IMR-90 (cell line): ENCODE data around the gene NRARP. TPM values are rescaled to one million over a fixed set of nuclear protein-coding genes. Genes with fewer than 3 reads are reported as not detected.
A peak's percentile ranks its signal among the peaks of the same experiment; 100 is the strongest.

Source experiments
- ATAC-seq: fragments of 200-7000 bp; cut with Tn5 transposase; 2 replicates; pipeline ENCODE4 v1.9.1; 2020; ENCODE audit warnings: low read depth, mild to moderate bottlenecking, moderate library complexity
- BruUV-seq: library from RNA; stranded (reverse); fragments of 400-500 nt; replicated peaks from 2 replicates; lab custom pipeline; 2021; lab: Mats Ljungman, UMichigan
- CTCF ChIA-PET: fragments of 300-600 bp; formaldehyde crosslinking; extraction: SDS; loops from one replicate; lab custom pipeline; 2021; ENCODE audit warnings: antibody characterized with exemption; lab: Yijun Ruan, JAX
- POLR2A ChIA-PET: fragments of 300-600 bp; sonication (Branson Sonifier 250); formaldehyde crosslinking; loops from one replicate; lab custom pipeline; 2022; ENCODE audit warnings: antibody characterized with exemption; ENCODE audit not compliant: unreplicated experiment; lab: Charles Lee
- DNase-seq: peaks from one replicate; pipeline ENCODE4 v3.0.0; 2013
- H2AFZ ChIP-seq: replicated peaks from 2 replicates; pipeline ENCODE3; 2013; ENCODE audit warnings: low read length, mild to moderate bottlenecking; ENCODE audit not compliant: poor library complexity
- H2AK5ac ChIP-seq: 2 replicates; pipeline ENCODE4 v1.6.1; 2013; ENCODE audit warnings: low read depth, low read length, inconsistent platforms
- H2AK9ac ChIP-seq: replicated peaks from 2 replicates; pipeline ENCODE3; 2013; ENCODE audit warnings: mild to moderate bottlenecking, low read depth, low read length, moderate library complexity; ENCODE audit not compliant: poor library complexity
- H2BK120ac ChIP-seq: 2 replicates; pipeline ENCODE4 v1.6.1; 2013; ENCODE audit warnings: low read depth, low read length, inconsistent platforms
- H2BK15ac ChIP-seq: 3 replicates; pipeline ENCODE4 v1.6.1; 2013; ENCODE audit warnings: low read depth, low read length, inconsistent platforms
- H2BK20ac ChIP-seq: 2 replicates; pipeline ENCODE4 v1.6.1; 2013; ENCODE audit warnings: low read depth, mild to moderate bottlenecking, inconsistent platforms, low read length, moderate library complexity
- H2BK5ac ChIP-seq: 2 replicates; pipeline ENCODE4 v1.6.1; 2013; ENCODE audit warnings: mild to moderate bottlenecking, low read depth, low read length, inconsistent platforms; ENCODE audit not compliant: poor library complexity, severe bottlenecking
- H3K14ac ChIP-seq: replicated peaks from 2 replicates; pipeline ENCODE4 v1.6.1; 2013; ENCODE audit warnings: low read depth, low read length, inconsistent platforms
- H3K18ac ChIP-seq: 2 replicates; pipeline ENCODE4 v1.6.1; 2013; ENCODE audit warnings: low read depth, low read length, control low read depth
- H3K23ac ChIP-seq: 2 replicates; pipeline ENCODE4 v1.6.1; 2013; ENCODE audit warnings: low read depth, low read length, inconsistent platforms
- H3K27ac ChIP-seq: 2 replicates; pipeline ENCODE4 v1.5.1; 2013; ENCODE audit warnings: mild to moderate bottlenecking, control low read depth, low read length; ENCODE audit not compliant: insufficient read depth
- H3K27me3 ChIP-seq: 2 replicates; pipeline ENCODE4 v1.6.1; 2013; ENCODE audit warnings: low read length; ENCODE audit not compliant: control insufficient read depth, insufficient read depth
- H3K36me3 ChIP-seq: 2 replicates; pipeline ENCODE4 v1.6.1; 2013; ENCODE audit warnings: low read length, mixed read lengths; ENCODE audit not compliant: control insufficient read depth, insufficient read depth
- H3K4ac ChIP-seq: 2 replicates; pipeline ENCODE4 v1.6.1; 2013; ENCODE audit warnings: low read depth, low read length, inconsistent platforms
- H3K4me1 ChIP-seq: 2 replicates; pipeline ENCODE4 v1.6.1; 2013; ENCODE audit warnings: low read length, mixed read lengths; ENCODE audit not compliant: control insufficient read depth, insufficient read depth
- H3K4me2 ChIP-seq: 2 replicates; pipeline ENCODE4 v1.6.1; 2013; ENCODE audit warnings: low read depth, mild to moderate bottlenecking, control low read depth, low read length, moderate library complexity
- H3K4me3 ChIP-seq: 2 replicates; pipeline ENCODE4 v1.5.1; 2013; ENCODE audit warnings: low read depth, mild to moderate bottlenecking, control low read depth, low read length, moderate library complexity; ENCODE audit not compliant: insufficient read depth
- H3K56ac ChIP-seq: 2 replicates; pipeline ENCODE4 v1.6.1; 2013; ENCODE audit warnings: low read length, inconsistent platforms; ENCODE audit not compliant: insufficient read depth; ENCODE audit errors: extremely low read depth
- H3K79me1 ChIP-seq, 2 experiments: 2 replicates each; pipeline ENCODE4 v1.6.1; 2013; ENCODE audit warnings: low read length in 2 of 2, inconsistent platforms in 1 of 2, low read depth in 1 of 2
- H3K9ac ChIP-seq: 2 replicates; pipeline ENCODE4 v1.6.1; 2013; ENCODE audit warnings: low read depth, low read length, control low read depth
- H3K9me1 ChIP-seq: 2 replicates; pipeline ENCODE4 v1.6.1; 2013; ENCODE audit warnings: low read length, inconsistent platforms; ENCODE audit not compliant: insufficient read depth
- H3K9me3 ChIP-seq: 2 replicates; pipeline ENCODE4 v1.6.1; 2013; ENCODE audit warnings: low read length; ENCODE audit not compliant: control insufficient read depth, insufficient read depth
- H4K20me1 ChIP-seq: 2 replicates; pipeline ENCODE4 v1.6.1; 2013; ENCODE audit warnings: low read length, inconsistent platforms; ENCODE audit not compliant: insufficient read depth
- H4K5ac ChIP-seq: 2 replicates; pipeline ENCODE4 v1.6.1; 2013; ENCODE audit warnings: mild to moderate bottlenecking, low read depth, low read length, control low read depth
- H4K8ac ChIP-seq, 2 experiments: 2 replicates each; pipeline ENCODE4 v1.6.1; 2013; ENCODE audit warnings: low read depth in 2 of 2, low read length in 2 of 2, control low read depth in 1 of 2, inconsistent platforms in 1 of 2
- H4K91ac ChIP-seq: 2 replicates; pipeline ENCODE4 v1.6.1; 2013; ENCODE audit warnings: low read depth, low read length, inconsistent platforms; ENCODE audit not compliant: insufficient read depth
- BHLHE40 ChIP-seq: fragments of 150-350 bp; IDR thresholded peaks from 2 replicates; pipeline ENCODE4 v1.6.1; 2016; ENCODE audit warnings: mild to moderate bottlenecking, low read depth, low read length
- CEBPB ChIP-seq: IDR thresholded peaks from 2 replicates; pipeline ENCODE4 v1.6.1; 2012; ENCODE audit warnings: low read depth, low read length, improper control_type of control experiment
- CHD1 ChIP-seq: IDR thresholded peaks from 2 replicates; pipeline ENCODE4 v1.6.1; 2012; ENCODE audit warnings: low read depth, low read length, improper control_type of control experiment
- FOS ChIP-seq: fragments of 150-350 bp; IDR thresholded peaks from 2 replicates; pipeline ENCODE4 v1.6.1; 2016; ENCODE audit warnings: low read depth, low read length
- MAFK ChIP-seq: IDR thresholded peaks from 2 replicates; pipeline ENCODE4 v1.6.1; 2012; ENCODE audit warnings: low read depth, low read length, improper control_type of control experiment
- RCOR1 ChIP-seq: IDR thresholded peaks from 2 replicates; pipeline ENCODE4 v1.6.1; 2012; ENCODE audit warnings: mild to moderate bottlenecking, low read length, improper control_type of control experiment; ENCODE audit not compliant: insufficient replicate concordance
- SMC3 ChIP-seq: fragments of 150-350 bp; IDR thresholded peaks from 2 replicates; pipeline ENCODE4 v1.6.1; 2016; ENCODE audit warnings: low read depth, mild to moderate bottlenecking, antibody characterized with exemption, low read length, moderate library complexity
- WGBS, 2 experiments: methylation state at CpG; one replicate each; pipeline versions ENCODE4 v1.1.5 to v1.1.7; 2013; ENCODE audit warnings: missing lambda C conversion rate in 2 of 2; ENCODE audit not compliant: insufficient read length in 1 of 2; ENCODE audit errors: extremely low coverage in 2 of 2; 5-methylcytosine and 5-hydroxymethylcytosine counted together
- dilution Hi-C: fragments of 300-500 bp; cut with HindIII; formaldehyde crosslinking; loops from one replicate; pipeline ENCODE4 v1.14.3; 2018; ENCODE audit warnings: low sequenced_read_pairs; ENCODE audit not compliant: unreplicated experiment
- in situ Hi-C: fragments of 300-500 bp; cut with MboI; formaldehyde crosslinking; loops from 3 replicates; pipeline ENCODE4 v1.14.3; 2019; ENCODE audit warnings: low sequenced_read_pairs, inconsistent platforms, mixed read lengths
- intact Hi-C: fragments of 100-400 bp; cut with micrococcal nuclease; formaldehyde crosslinking; loops from 2 replicates; pipeline ENCODE4 v1.10.0; 2022
- polyA plus RNA-seq, 3 experiments: library from polyadenylated mRNA; depleted of rRNA; stranded (reverse); fragments of >200 nt; gene quantifications; 2 replicates each; pipeline ENCODE4 v1.2.3, GENCODE V29; 2012; ENCODE audit warnings: low replicate concordance in 1 of 3
- total RNA-seq: library from RNA; depleted of rRNA; stranded (reverse); fragments of >200 nt; gene quantifications from 2 replicates; pipeline ENCODE4 v1.2.3, GENCODE V29; 2012
- TF ChIP-seq, protein P1 (sequence below): fragments of 150-350 bp; IDR thresholded peaks from 2 replicates; pipeline ENCODE4 v1.6.1; 2017; ENCODE audit warnings: mild to moderate bottlenecking, antibody characterized with exemption, low read length, low read depth

Gene NRARP
- total and polyA plus RNA-seq, 2 of the 4 experiments (the other 2 are of a cell fraction): 0.15 TPM; not detected in 1

DNA sequence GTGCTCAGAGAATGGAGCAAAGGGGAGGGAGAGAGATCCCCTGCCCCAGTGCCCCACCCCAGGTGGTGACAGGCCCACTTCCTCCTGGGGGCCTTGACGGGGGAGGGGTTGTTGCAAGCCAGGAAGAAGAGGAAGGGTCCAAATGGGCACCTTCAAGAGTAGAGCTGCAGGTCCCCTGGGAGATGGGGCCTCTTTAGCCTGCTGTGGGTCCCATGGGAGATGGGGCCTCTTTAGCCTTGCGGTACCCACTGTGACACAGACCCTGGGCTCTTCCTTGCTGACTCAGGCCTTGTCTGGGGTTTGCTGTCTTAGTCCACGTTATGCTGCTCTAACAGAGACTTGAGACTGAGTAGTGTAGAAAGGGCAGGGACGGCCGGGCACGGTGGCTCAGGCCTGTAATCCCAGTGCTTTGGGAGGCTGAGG lies 34.1 kb downstream of the NRARP start:
- peak; percentile 15 for DNase-seq
- CTCF ChIA-PET: no interaction called here
- intact Hi-C loops: no loop called here

More for the DNA sequence above, 34.1 kb downstream of the NRARP start:
- in situ Hi-C loops (no loop called here), dilution Hi-C loops (no loop called here)
- H4K8ac ChIP-seq: no peak overlapping the region
- peak; percentile 7; the same call in 1 of the 2 replicates for ATAC-seq
- H2AK9ac ChIP-seq: no peak overlapping the region
- H3K4ac ChIP-seq: peak overlapping the region; percentile 16; the same call in 1 of the 2 replicates
- no peak overlapping the region for H4K91ac ChIP-seq
- BruUV-seq: no TSS peak
- no peak overlapping the region for H2BK5ac ChIP-seq
- no peak overlapping the region for H2BK15ac ChIP-seq
- H3K18ac ChIP-seq: no peak overlapping the region
- no peak overlapping the region for H3K27ac ChIP-seq
- no peak overlapping the region for H3K14ac ChIP-seq
- peak overlapping the region; percentile 8; the same call in 1 of the 2 replicates for H2AK5ac ChIP-seq
- H3K4me2 ChIP-seq: no peak overlapping the region
- H3K4me3 ChIP-seq: no peak overlapping the region
- WGBS, 2 experiments: no CpG with 5 or more reads among the region's 6 CpGs
- H2BK20ac ChIP-seq: no peak overlapping the region
- no peak for TF ChIP-seq FOS
- no peak for TF ChIP-seq BHLHE40
- TF ChIP-seq CEBPB: no peak
- no peak for TF ChIP-seq SMC3
- TF ChIP-seq, protein P1, sequence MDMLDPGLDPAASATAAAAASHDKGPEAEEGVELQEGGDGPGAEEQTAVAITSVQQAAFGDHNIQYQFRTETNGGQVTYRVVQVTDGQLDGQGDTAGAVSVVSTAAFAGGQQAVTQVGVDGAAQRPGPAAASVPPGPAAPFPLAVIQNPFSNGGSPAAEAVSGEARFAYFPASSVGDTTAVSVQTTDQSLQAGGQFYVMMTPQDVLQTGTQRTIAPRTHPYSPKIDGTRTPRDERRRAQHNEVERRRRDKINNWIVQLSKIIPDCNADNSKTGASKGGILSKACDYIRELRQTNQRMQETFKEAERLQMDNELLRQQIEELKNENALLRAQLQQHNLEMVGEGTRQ: no peak
- peak; percentile 33 for TF ChIP-seq MAFK
- no peak for TF ChIP-seq CHD1
- TF ChIP-seq RCOR1: no peak
- H3K79me1 ChIP-seq: peaks cover 11 to 61% of the 10 kb centered on the region in 2 experiments; a peak in 3 of 4 replicates
- H3K36me3 ChIP-seq: peaks cover 62% of the 10 kb centered on the region
- peaks cover 12% of the 10 kb centered on the region for H3K4me1 ChIP-seq
- POLR2A ChIA-PET: no interaction called here
- no peaks in the 10 kb centered on the region for H3K9me3 ChIP-seq
- no peak overlapping the region for H2BK120ac ChIP-seq
- no peak overlapping the region for H4K5ac ChIP-seq
- H3K9me1 ChIP-seq: peaks cover 14% of the 10 kb centered on the region
- H3K23ac ChIP-seq: no peak overlapping the region
- H2AFZ ChIP-seq: no peak overlapping the region
- H4K20me1 ChIP-seq: peaks cover 33% of the 10 kb centered on the region
- no peak overlapping the region for H3K56ac ChIP-seq
- no peaks in the 10 kb centered on the region for H3K27me3 ChIP-seq
- no peak overlapping the region for H3K9ac ChIP-seq
